ENCODE measurements around the gene ADAMTS19.

The ADAMTS19 gene

GRCh38 chr5:129747572-129748407, 287.7 kb downstream of the ADAMTS19 start, which contains the start of gene MINAR2:
Gene MINAR2, plus strand, starts transcription at chr5:129748094. Its CDS starts 97 bp downstream, at chr5:129748191.
- no peak for TF ChIP-seq EZH2phosphoT487 (IDR thresholded peaks at IDR 0.05; ENCODE audit: borderline replicate concordance, low read length)
- TF ChIP-seq CTCF (IDR thresholded peaks at IDR 0.05; ENCODE audit: low read depth, low read length, poor library complexity, severe bottlenecking) = no peak
- Histone ChIP-seq H3K9me2 (replicated peaks; ENCODE audit: control insufficient read depth, low read length) (no peaks in the 10 kb centered on the region), H3K9me3 (ENCODE audit: control insufficient read depth, insufficient read depth, low read length) (no peaks in the 10 kb centered on the region), H3F3A (ENCODE audit: control insufficient read depth, insufficient read depth) (no peaks in the 10 kb centered on the region), H3K27me3 (ENCODE audit: control insufficient read depth, low read length) (no peaks in the 10 kb centered on the region), H3K79me2 (ENCODE audit: control insufficient read depth, low read length) (no peaks in the 10 kb centered on the region), H3K36me3 (ENCODE audit: control insufficient read depth, low read length) (no peaks in the 10 kb centered on the region), H3K4me2 (ENCODE audit: low read length) (no peak within 1 kb of the TSS), H3K4me3 (ENCODE audit: low read length) (no peak within 1 kb of the TSS), H4K20me1 (ENCODE audit: control insufficient read depth, insufficient read depth, low read depth, low read length) (no peaks in the 10 kb centered on the region), H3K4me1 (ENCODE audit: control insufficient read depth, low read length) (no peaks in the 10 kb centered on the region), H3K27ac (ENCODE audit: low read depth, low read length) (no peak within 1 kb of the TSS)

GRCh38 chr5:129748913-129749880, 289.1 kb downstream of the ADAMTS19 start:
- TF ChIP-seq CTCF (IDR thresholded peaks at IDR 0.05; ENCODE audit: low read depth, low read length, poor library complexity, severe bottlenecking) (no peak), EZH2phosphoT487 (IDR thresholded peaks at IDR 0.05; ENCODE audit: borderline replicate concordance, low read length) (no peak)
- Histone ChIP-seq H3K27me3 (ENCODE audit: control insufficient read depth, low read length) (no peaks in the 10 kb centered on the region), H3K27ac (ENCODE audit: low read depth, low read length) (no peak overlapping the region), H4K20me1 (ENCODE audit: control insufficient read depth, insufficient read depth, low read depth, low read length) (no peaks in the 10 kb centered on the region), H3K79me2 (ENCODE audit: control insufficient read depth, low read length) (no peaks in the 10 kb centered on the region), H3K9me2 (replicated peaks; ENCODE audit: control insufficient read depth, low read length) (no peaks in the 10 kb centered on the region), H3K4me3 (ENCODE audit: low read length) (no peak overlapping the region), H3K4me2 (ENCODE audit: low read length) (no peak overlapping the region), H3K36me3 (ENCODE audit: control insufficient read depth, low read length) (no peaks in the 10 kb centered on the region), H3K9me3 (ENCODE audit: control insufficient read depth, insufficient read depth, low read length) (no peaks in the 10 kb centered on the region), H3K4me1 (ENCODE audit: control insufficient read depth, low read length) (no peaks in the 10 kb centered on the region), H3F3A (ENCODE audit: control insufficient read depth, insufficient read depth) (no peaks in the 10 kb centered on the region)

GRCh38 chr5:129760636-129761325, 300.7 kb downstream of the ADAMTS19 start:
- Histone ChIP-seq H3K4me2 (ENCODE audit: low read length) (no peak overlapping the region), H3K36me3 (ENCODE audit: control insufficient read depth, low read length) (no peaks in the 10 kb centered on the region), H3K9me2 (replicated peaks; ENCODE audit: control insufficient read depth, low read length) (no peaks in the 10 kb centered on the region), H3K79me2 (ENCODE audit: control insufficient read depth, low read length) (no peaks in the 10 kb centered on the region), H3K27me3 (ENCODE audit: control insufficient read depth, low read length) (no peaks in the 10 kb centered on the region), H3K4me3 (ENCODE audit: low read length) (no peak overlapping the region), H3K9me3 (ENCODE audit: control insufficient read depth, insufficient read depth, low read length) (no peaks in the 10 kb centered on the region), H3K27ac (ENCODE audit: low read depth, low read length) (no peak overlapping the region), H3K4me1 (ENCODE audit: control insufficient read depth, low read length) (no peaks in the 10 kb centered on the region), H3F3A (ENCODE audit: control insufficient read depth, insufficient read depth) (no peaks in the 10 kb centered on the region), H4K20me1 (ENCODE audit: control insufficient read depth, insufficient read depth, low read depth, low read length) (no peaks in the 10 kb centered on the region)
- no peak for TF ChIP-seq CTCF (IDR thresholded peaks at IDR 0.05; ENCODE audit: low read depth, low read length, poor library complexity, severe bottlenecking)
- no peak for TF ChIP-seq EZH2phosphoT487 (IDR thresholded peaks at IDR 0.05; ENCODE audit: borderline replicate concordance, low read length)
